Vein endothelial cell (primary cell): ENCODE results near the gene DMRTA1. TPM values are rescaled to one million over a fixed set of nuclear protein-coding genes. Genes with fewer than 3 reads are reported as not detected.

Source experiments
- total RNA-seq: library from RNA; depleted of rRNA; stranded (reverse); fragments of >200 nt; gene quantifications from 2 replicates; pipeline ENCODE4 v1.2.3, GENCODE V29; 2012

The DMRTA1 gene, protein sequence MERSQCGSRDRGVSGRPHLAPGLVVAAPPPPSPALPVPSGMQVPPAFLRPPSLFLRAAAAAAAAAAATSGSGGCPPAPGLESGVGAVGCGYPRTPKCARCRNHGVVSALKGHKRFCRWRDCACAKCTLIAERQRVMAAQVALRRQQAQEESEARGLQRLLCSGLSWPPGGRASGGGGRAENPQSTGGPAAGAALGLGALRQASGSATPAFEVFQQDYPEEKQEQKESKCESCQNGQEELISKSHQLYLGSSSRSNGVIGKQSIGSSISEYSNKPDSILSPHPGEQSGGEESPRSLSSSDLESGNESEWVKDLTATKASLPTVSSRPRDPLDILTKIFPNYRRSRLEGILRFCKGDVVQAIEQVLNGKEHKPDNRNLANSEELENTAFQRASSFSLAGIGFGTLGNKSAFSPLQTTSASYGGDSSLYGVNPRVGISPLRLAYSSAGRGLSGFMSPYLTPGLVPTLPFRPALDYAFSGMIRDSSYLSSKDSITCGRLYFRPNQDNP
- total RNA-seq, result 0.33 and 0.86 TPM in 2 replicates

DNA sequence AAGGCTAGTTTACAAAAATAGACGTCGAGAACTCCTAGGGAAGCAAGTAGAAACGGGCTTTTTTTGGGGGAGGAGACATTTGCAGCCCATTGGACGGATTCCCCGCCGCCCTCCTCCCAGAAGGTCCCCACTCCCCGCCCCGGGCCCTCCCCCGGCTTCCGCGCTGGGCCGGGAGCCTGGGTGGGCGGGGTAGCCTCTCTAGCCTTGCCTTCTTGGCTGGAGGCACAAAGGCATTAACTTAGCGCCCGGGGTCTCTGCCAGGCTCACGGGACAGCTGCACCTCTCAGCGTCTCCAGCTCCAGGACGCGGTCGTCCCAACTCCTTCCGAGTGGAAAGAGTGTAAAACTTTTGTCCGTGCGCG, at the start of gene DMRTA1:
DMRTA1 (plus strand) TSS at position 236 of the 361 bp plus-strand sequence. CDS start 242 bp downstream, outside the sequence.

